Cardiac muscle cell (in vitro differentiated cells and primary cell): ENCODE measurements around the gene PUM1. TPM values are rescaled to one million over a fixed set of nuclear protein-coding genes. Genes with fewer than 3 reads are reported as not detected.
"Not testable (repeated sequence)": the region's sequence is repeated elsewhere in the genome, so short reads cannot be mapped to it uniquely, and the experiment has no call there.

ENCODE experiments used
- DNase-seq, 2 donors: peaks; one replicate each; pipeline versions ENCODE4 v3.0.0 to v3.0.0-alpha.2; 2010 to 2017; ENCODE audit warnings: low read depth in 1 of 2, low spot score in 1 of 2
- H3K27ac ChIP-seq: fragments of 200-600 bp; sonication (generic); 2 replicates; pipeline ENCODE4 v1.5.1; 2016
- H3K27me3 ChIP-seq: fragments of 200-600 bp; sonication (generic); 2 replicates; pipeline ENCODE4 v1.6.0; 2016; ENCODE audit warnings: control low read depth
- H3K36me3 ChIP-seq: fragments of 200-600 bp; sonication (generic); 2 replicates; pipeline ENCODE4 v1.5.1; 2016; ENCODE audit warnings: control low read depth
- H3K4me1 ChIP-seq: fragments of 200-600 bp; sonication (generic); 2 replicates; pipeline ENCODE4 v1.8.1; 2017; ENCODE audit warnings: low read depth, mild to moderate bottlenecking, mixed run types
- H3K4me3 ChIP-seq: fragments of 200-600 bp; sonication (generic); 2 replicates; pipeline ENCODE4 v1.5.1; 2016; ENCODE audit warnings: mild to moderate bottlenecking
- H3K9me3 ChIP-seq: fragments of 200-600 bp; sonication (generic); 2 replicates; pipeline ENCODE4 v1.5.1; 2017; ENCODE audit warnings: low read depth, mild to moderate bottlenecking, control low read depth
- polyA plus RNA-seq: library from polyadenylated mRNA; unstranded; fragments of >200 nt; fragmentation: Nextera tagmentation; extraction: Ambion mirVana; gene quantifications from 2 replicates; pipeline ENCODE4 v1.2.1, GENCODE V29; 2016
- total RNA-seq: library from RNA; depleted of rRNA; stranded (reverse); fragments of >200 nt; gene quantifications from 2 replicates; pipeline ENCODE4 v1.2.3, GENCODE V29; 2016
- TF ChIP-seq, protein P1 (sequence below): IDR thresholded peaks from 2 replicates; pipeline ENCODE4 v1.5.1; 2012; ENCODE audit warnings: low read depth, mild to moderate bottlenecking, low read length

The PUM1 gene
- total and polyA plus RNA-seq, 2 experiments from 2014 or later, result 81.1 to 130 TPM

DNA sequence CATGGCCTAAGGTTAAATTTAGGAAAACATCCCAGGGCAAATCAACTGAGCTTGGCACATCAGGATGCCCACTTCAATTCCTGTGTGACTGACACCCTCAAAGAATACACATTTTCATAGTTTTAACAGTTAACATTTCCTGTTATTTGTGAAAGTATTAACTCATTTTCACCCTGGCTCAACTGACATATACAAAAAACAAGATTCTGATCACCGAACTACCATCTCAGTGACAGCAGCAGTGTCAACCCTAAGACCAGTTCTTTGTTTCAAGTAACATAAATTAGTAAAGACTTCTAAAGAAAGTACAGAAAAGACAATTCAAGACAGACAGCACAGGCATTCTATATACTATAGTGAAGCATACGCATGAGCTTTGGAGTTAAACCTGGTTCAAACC is 88.0 kb downstream of the PUM1 start:
- H3K4me3 ChIP-seq, result no peak overlapping the region
- no peaks in the 10 kb centered on the region for H3K9me3 ChIP-seq
- H3K27ac ChIP-seq, result peak overlapping the region; percentile 20
- H3K27me3 ChIP-seq, result no peaks in the 10 kb centered on the region
- peaks cover 38% of the 10 kb centered on the region for H3K36me3 ChIP-seq
- peaks cover 17% of the 10 kb centered on the region for H3K4me1 ChIP-seq
- TF ChIP-seq, protein P1, sequence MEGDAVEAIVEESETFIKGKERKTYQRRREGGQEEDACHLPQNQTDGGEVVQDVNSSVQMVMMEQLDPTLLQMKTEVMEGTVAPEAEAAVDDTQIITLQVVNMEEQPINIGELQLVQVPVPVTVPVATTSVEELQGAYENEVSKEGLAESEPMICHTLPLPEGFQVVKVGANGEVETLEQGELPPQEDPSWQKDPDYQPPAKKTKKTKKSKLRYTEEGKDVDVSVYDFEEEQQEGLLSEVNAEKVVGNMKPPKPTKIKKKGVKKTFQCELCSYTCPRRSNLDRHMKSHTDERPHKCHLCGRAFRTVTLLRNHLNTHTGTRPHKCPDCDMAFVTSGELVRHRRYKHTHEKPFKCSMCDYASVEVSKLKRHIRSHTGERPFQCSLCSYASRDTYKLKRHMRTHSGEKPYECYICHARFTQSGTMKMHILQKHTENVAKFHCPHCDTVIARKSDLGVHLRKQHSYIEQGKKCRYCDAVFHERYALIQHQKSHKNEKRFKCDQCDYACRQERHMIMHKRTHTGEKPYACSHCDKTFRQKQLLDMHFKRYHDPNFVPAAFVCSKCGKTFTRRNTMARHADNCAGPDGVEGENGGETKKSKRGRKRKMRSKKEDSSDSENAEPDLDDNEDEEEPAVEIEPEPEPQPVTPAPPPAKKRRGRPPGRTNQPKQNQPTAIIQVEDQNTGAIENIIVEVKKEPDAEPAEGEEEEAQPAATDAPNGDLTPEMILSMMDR, result no peak
- no peak for DNase-seq

DNA sequence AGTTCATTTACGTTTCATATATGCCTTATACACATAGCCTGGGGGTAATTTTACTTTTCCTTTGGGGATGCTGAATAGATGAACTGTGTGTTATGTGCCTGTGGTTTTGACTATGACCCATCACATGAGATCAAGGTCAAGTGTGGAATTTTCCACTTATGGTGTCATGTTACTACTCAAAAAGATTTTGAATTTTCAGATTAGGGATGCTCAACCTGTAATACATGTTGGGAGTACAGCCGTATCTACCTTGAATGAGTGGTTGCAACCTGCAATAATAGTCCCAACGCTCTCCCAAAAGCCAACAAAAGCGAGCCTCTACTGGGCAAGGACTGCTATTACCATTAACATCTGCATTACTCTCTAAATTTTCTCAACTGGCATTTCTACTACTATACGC is 88.4 kb downstream of the PUM1 start:
- peaks cover 13% of the 10 kb centered on the region for H3K4me1 ChIP-seq
- no peak for DNase-seq
- H3K36me3 ChIP-seq, result peaks cover 38% of the 10 kb centered on the region
- TF ChIP-seq, protein P1, result peak; percentile 24
- H3K4me3 ChIP-seq, result no peak overlapping the region
- no peaks in the 10 kb centered on the region for H3K27me3 ChIP-seq
- no peaks in the 10 kb centered on the region for H3K9me3 ChIP-seq
- H3K27ac ChIP-seq, result no peak overlapping the region

DNA sequence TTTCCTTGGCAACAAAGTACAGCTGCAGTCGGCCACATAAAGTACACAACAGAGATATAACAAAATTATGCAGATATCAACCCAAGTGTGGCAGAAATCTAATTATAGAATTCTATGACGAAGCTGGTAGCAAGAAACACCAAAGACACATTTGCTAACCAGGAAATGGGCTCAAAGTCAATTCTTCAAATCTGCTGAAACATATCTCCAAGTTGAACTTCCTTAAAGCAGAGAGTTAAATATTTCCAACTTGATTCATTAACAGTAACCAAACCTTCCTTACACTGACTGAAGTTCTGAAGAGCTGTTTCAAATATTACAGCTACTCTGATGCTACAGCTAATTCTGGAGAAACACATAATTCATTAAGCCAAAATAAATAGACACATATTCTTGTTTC is 89.4 kb downstream of the PUM1 start:
- no peaks in the 10 kb centered on the region for H3K9me3 ChIP-seq
- peak overlapping the region; percentile 26 for H3K27ac ChIP-seq
- no peaks in the 10 kb centered on the region for H3K27me3 ChIP-seq
- peaks cover 6% of the 10 kb centered on the region for H3K4me1 ChIP-seq
- TF ChIP-seq, protein P1, result no peak
- H3K36me3 ChIP-seq, result peaks cover 39% of the 10 kb centered on the region
- peak in 1 of 2 donors; percentile 84 for DNase-seq
- H3K4me3 ChIP-seq, result no peak overlapping the region

DNA sequence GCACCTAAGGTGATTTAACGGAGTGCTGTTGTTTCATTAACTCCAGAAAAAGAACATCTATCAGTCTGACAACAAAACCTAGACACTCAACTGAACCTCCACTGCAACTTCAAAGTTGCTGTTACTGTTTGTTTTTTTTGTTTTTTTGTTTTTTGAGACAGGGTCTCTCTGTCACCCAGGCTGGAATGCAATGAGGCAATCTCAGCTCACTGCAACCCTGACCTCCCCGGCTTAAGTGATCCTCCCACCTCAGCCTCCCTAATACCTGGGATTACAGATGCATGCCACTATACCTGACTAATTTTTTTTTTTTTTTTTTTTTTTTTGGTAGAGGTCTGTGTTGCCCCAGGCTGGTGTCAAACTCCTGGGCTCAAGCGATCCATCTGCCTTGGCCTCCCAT is 90.3 kb downstream of the PUM1 start:
- TF ChIP-seq, protein P1, result no peak
- no peak for DNase-seq
- H3K9me3 ChIP-seq, result no peaks in the 10 kb centered on the region
- H3K4me3 ChIP-seq, result no peak overlapping the region
- peak overlapping the region; percentile 47 for H3K27ac ChIP-seq
- H3K36me3 ChIP-seq, result peaks cover 37% of the 10 kb centered on the region
- H3K27me3 ChIP-seq, result no peaks in the 10 kb centered on the region
- H3K4me1 ChIP-seq, result peaks cover 6% of the 10 kb centered on the region

DNA sequence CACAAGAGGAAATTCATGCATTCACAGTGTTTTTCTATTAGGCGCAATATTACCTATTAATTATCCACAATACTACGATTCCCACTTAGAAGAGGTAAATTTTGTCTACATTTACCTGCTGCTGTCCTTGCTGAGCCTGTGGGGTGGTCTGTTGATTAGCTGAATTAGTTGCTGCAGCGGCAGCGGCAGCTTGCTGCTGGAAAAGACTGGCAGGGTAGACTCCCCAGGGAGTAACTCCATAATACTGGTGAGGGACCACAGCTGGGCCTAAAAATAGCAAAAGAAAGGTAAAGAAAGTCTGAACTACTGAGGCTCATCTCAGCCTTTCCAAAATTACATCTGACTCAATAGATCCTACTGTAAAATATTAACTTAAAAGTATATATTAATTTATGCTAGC is 91.0 kb downstream of the PUM1 start:
- Histone ChIP-seq H3K9me3 (no peaks in the 10 kb centered on the region), H3K27ac (peak overlapping the region; percentile 47), H3K27me3 (no peaks in the 10 kb centered on the region), H3K4me1 (peaks cover 6% of the 10 kb centered on the region), H3K4me3 (no peak overlapping the region), H3K36me3 (peaks cover 37% of the 10 kb centered on the region)
- DNase-seq, result no peak
- TF ChIP-seq, protein P1, result no peak

DNA sequence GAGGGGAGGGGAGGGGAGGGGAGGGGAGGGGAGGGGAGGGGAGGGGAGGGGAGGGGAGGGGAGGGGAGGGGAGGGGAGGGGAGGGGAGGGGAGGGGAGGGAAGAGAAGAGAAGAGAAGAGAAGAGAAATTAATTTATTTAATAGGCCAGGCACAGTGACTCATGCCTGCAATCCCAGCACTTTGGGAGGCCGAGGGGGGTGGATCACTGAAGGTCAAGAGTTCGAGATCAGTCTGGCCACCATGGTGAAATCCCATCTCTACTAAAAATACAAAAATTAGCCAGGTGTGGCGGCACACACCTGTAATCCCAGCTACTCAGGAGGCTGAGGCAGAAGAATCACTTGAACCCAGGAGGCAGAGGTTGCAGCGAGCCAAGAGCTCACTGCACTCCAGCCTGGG is 93.2 kb downstream of the PUM1 start:
- not testable (repeated sequence) for H3K27ac ChIP-seq, H3K4me3 ChIP-seq, H3K4me1 ChIP-seq, H3K9me3 ChIP-seq, DNase-seq, H3K27me3 ChIP-seq
- H3K36me3 ChIP-seq, result peaks cover 41% of the 10 kb centered on the region
